Activated naive CD4-positive, alpha-beta T cell treated with anti-CD3 and anti-CD28 coated beads, Interleukin-2, amount 50 U/mL, for 16 hours (primary cell): ENCODE data around the gene ZNF132.
"Not testable (repeated sequence)": the region's sequence is repeated elsewhere in the genome, so short reads cannot be mapped to it uniquely, and the experiment has no call there.

Experiments
- DNase-seq: peaks from one replicate; pipeline ENCODE4 v3.0.0-alpha.2; 2020

The ZNF132 gene

GRCh38 chr19:58439576-58440554, at the start of gene ZNF132:
TSS of gene ZNF132 (minus strand) at chr19:58440153. CDS start at chr19:58439821, 332 bp downstream.
- DNase-seq, result peak; percentile 94

- DNase-seq, result not testable (repeated sequence)
Observed at GRCh38 chr19:58484349-58484748, 44.4 kb upstream of the ZNF132 start.

- DNase-seq, result no peak
Observed at GRCh38 chr19:58483776-58484175, 43.8 kb upstream of the ZNF132 start.

- no peak for DNase-seq
Observed at GRCh38 chr19:58482372-58482771, 42.4 kb upstream of the ZNF132 start.

GRCh38 chr19:58480831-58481230, 40.9 kb upstream of the ZNF132 start:
- DNase-seq, result no peak

- no peak for DNase-seq
Observed at GRCh38 chr19:58480481-58480830, 40.5 kb upstream of the ZNF132 start.

- DNase-seq, result no peak
Observed at GRCh38 chr19:58479736-58480480, 40.0 kb upstream of the ZNF132 start.

GRCh38 chr19:58479303-58479702, 39.4 kb upstream of the ZNF132 start:
- no peak for DNase-seq

- DNase-seq, result no peak
Observed at GRCh38 chr19:58477871-58478270, 37.9 kb upstream of the ZNF132 start.

GRCh38 chr19:58477130-58477529, 37.2 kb upstream of the ZNF132 start:
- DNase-seq, result no peak

- DNase-seq, result no peak
Observed at GRCh38 chr19:58476498-58477015, 36.6 kb upstream of the ZNF132 start.

GRCh38 chr19:58475714-58476497, 36.0 kb upstream of the ZNF132 start, which contains the start of gene ZNF446:
TSS of gene ZNF446 (plus strand) at chr19:58476352. CDS start at chr19:58477219, 867 bp downstream.
- peak; percentile 95 for DNase-seq

GRCh38 chr19:58474997-58475713, 35.2 kb upstream of the ZNF132 start:
- no peak for DNase-seq

- no peak for DNase-seq
Observed at GRCh38 chr19:58474291-58474996, 34.5 kb upstream of the ZNF132 start.

- DNase-seq, result no peak
Observed at GRCh38 chr19:58473775-58474174, 33.8 kb upstream of the ZNF132 start.

- no peak for DNase-seq
Observed at GRCh38 chr19:58471736-58472135, 31.8 kb upstream of the ZNF132 start.

GRCh38 chr19:58470837-58471543, 31.0 kb upstream of the ZNF132 start:
- not testable (repeated sequence) for DNase-seq

- no peak for DNase-seq
Observed at GRCh38 chr19:58469241-58470013, 29.5 kb upstream of the ZNF132 start.

GRCh38 chr19:58468216-58468839, 28.4 kb upstream of the ZNF132 start:
- DNase-seq, result no peak
